Measurements from ENCODE around the gene FAM78B.

Gene FAM78B

DNA sequence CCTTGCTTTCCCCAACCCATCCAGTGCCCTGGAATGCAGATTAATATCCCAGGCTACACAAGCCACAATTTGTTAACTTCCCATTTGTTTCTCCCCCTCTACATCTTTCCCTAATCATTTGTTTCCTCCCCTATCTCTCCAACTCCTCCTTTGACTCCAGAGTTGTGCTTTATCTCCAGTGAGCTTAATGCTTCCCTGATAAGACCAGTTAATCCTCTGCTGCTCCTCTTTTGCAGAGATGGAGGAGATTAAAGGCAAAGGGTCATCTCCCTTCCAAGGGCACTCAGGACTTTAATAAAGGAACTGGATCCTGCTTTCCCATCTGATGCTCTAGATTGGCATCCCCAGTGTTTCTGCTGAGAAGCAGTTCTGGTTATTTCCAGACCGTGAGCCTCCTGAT, 7.1 kb downstream of the FAM78B start:
- DNase-seq, result no peak

DNA sequence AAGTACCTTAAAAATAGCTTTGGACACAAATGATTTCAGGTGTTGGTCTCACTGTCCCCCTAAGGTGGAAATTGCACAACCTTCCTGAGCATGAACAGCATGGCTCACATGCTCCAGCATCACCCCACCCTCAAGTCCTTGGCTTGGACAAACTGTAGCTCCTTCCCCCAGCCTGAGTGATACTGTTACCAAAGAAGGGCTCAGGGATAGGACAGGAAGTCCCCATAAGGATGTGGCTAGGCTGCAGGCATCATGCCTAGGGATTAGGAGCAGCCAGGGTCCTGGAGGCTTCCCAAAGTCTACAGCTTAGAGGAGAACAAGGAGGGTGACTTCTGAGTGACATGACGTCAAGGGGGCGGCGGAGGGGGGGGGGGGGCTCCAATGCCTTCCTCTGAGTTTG, 10.1 kb downstream of the FAM78B start:
- no peak for DNase-seq

GRCh38 chr1:166155108-166155507, 11.7 kb downstream of the FAM78B start:
- no peak for DNase-seq

- DNase-seq, result no peak
Observed at GRCh38 chr1:166153525-166154314, 13.1 kb downstream of the FAM78B start.

DNA sequence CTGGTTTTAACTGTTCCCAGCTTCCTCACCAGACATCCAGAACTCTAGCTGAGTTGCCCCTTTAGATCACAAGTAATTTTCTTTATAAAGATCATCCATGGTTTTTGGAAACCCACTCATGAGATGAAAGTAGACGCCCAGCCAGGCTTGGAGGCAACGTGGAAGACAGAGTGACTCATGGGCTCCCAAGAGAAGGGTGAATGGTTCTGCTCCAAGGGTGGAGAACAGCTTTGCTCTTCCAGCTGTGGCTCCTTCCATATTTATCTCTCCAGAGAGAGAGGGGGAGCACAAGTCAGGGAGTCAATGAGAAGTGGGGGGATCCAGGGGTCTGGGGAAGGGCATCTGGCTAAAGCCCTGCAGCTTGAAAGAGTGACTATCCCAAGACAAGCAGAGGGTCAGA, 13.8 kb downstream of the FAM78B start:
- no peak for DNase-seq

- no peak for DNase-seq
Observed at GRCh38 chr1:166151804-166152203, 15.0 kb downstream of the FAM78B start.

GRCh38 chr1:166145499-166145898, 21.3 kb downstream of the FAM78B start:
- DNase-seq, result no peak

GRCh38 chr1:166141969-166142368, 24.8 kb downstream of the FAM78B start:
- DNase-seq, result no peak

GRCh38 chr1:166140251-166140650, 26.6 kb downstream of the FAM78B start:
- DNase-seq, result no peak

DNA sequence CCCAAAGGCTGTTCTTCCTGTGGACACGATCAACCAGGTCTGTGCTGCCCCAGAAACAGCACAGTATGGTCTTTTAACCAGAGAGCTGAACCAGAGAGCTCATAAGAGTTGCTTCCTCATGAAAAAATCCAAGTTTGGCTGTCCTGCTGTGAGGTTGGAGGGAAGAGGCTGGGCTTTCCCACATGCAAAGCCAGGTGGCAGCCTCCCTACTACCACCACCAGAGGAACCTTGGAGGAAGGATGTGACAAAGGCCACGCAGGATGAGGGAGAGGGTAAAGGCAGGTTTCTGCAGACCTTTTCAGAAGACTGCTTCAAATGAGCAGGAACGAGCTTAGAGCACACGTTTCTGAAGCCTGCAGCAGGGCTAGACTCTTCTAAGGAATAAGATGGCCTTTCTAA, 27.1 kb downstream of the FAM78B start:
- DNase-seq, result no peak

DNA sequence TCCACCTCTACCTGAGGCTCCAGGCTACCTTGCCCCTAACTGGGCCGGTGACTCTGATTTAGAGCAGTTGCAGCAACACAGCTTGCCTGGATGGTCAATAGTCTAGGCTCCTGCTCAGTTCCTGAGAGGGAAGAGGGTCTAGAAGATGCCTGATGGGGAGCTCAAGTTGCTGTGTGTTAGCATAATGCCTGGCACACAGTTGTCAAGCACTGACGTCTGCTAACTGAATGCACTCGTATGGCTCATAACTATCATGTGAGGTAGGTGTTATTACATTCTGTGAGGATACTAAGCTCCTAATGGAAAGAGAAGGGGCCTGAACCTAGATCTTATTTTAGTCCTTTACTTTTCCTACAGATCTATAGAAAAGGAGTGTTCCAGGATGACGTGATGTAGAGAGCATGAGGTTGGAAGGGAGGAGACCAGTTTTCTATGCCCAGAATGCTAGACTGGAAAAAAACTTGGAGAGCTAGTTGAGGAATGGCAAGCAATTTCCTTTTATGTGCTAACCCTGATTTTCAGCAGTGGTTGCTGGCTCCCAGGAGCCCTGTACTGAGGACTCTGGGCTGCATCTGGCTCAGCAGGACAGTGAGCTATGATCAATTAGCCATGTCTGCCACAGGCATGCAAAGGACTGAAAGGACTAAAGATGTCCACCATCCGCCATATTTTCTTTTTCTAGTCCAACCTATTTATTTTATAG, 30.0 kb downstream of the FAM78B start:
- no peak for DNase-seq

- no peak for DNase-seq
Observed at GRCh38 chr1:166136222-166136621, 30.6 kb downstream of the FAM78B start.

DNA sequence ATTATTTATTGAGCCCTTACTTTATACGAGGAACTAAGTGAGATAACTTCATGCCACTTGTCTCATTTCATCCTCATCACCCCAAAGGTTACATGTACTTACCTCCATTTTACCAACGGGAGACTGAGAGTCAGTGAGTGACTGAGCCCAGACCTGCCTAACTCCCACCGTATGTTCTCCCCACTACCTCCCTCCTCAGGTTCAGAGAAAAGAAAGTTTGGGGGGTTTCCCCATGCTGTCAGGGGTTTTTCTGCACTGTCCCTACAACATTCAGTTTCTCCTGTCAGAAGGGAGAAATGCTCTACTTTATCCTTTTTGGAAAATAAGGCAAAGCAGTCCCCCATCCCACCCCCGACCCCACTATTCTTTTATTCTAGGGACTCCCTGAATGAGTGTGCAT, 32.9 kb downstream of the FAM78B start:
- DNase-seq, result no peak

GRCh38 chr1:166133276-166133841, 33.4 kb downstream of the FAM78B start:
- DNase-seq, result no peak

DNA sequence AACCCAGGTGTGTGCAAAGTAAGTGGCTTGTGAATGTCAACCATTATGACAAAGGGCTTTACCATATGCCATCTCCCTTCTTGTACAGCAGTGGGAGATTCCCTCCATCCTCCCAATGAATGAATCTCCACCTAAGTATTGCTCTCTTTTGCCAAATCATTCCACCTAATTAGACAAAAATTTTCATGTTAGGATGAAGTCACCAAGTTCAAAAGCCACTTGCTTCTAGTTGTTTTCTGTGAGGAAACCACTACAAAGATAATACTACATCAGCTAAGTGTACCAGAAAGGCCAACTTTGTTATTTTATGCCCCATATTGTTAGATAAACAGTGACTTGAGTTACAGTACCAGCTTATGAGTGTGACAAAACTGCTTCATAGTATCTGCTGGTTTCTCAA, 34.3 kb downstream of the FAM78B start:
- no peak for DNase-seq

GRCh38 chr1:166129006-166129405, 37.8 kb downstream of the FAM78B start:
- DNase-seq, result no peak

DNA sequence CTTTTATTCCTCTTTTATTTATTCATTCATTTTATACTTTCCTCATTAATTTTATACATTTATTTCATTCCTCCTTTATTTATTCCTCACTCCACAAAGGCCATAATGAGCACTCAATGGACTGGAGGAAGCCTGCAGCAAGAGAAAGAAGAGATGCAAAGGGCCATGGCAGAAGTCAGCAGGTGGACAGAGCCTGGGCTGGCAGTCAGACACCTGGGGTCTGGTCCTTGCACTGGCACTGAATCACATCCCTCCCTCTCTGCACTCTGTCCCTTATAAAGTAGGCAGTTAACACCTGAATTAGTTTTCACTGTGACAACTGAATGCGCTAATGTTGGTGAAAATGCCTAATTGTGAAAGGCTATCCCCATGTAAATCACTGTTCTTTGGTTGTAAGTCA, 38.6 kb downstream of the FAM78B start:
- DNase-seq, result no peak

DNA sequence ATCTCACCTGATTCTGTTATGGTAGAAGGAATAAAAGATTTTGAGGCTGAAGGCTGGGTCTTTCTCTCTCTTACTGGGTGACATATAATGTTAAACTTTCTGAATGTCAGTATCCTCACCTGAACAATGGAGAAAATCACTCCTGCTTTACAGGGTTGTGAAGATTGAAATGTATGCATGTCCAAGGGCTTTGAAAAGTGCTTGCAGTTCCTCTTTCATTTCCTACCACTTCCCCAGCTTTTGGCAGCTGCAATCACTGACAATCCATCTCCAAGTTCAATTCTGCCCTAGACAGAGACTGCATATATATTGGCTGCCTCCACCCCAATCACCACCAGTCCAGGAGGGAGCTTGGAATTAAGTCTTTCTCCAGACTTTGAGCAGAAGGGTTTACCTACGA, 39.8 kb downstream of the FAM78B start:
- no peak for DNase-seq

- no peak for DNase-seq
Observed at GRCh38 chr1:166122873-166123466, 43.8 kb downstream of the FAM78B start.

DNA sequence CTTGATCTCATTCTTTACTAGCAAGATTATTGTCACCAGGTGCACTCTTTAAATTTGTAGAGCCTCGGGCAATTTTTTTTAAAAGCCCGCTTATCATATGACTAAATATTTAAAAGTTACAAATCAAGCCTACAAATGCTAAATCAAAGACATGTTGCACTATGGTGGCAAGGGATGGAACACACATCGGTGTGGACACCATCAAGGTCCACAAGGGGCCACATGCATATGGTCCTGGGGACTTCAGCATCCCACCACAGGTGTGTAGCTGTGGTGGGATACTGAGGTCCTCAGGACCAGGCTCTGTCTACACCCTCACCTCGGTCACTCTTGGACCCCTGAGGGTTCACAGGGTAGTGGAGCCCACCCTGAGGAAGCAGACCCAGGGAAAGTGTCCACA, 45.8 kb downstream of the FAM78B start:
- no peak for DNase-seq

DNA sequence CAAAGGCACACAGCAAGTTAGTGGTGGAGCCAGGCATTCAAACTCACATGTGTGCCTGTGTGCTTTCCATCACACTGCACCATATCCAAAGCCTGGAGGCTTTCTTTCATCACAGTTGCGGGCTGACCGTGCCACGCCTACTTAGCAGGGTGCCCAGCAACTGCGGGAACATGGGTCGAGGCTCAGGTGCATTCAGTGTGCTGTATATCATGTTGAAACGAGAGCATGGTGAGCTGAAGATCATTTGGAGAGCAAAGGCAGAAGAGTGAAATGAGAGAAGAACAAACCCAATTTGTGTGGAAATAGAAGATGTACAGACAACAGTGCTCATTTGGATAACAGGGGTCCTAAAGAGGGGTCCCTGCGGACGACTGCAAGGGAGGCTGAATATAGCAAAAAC, 46.5 kb downstream of the FAM78B start:
- DNase-seq, result no peak

DNA sequence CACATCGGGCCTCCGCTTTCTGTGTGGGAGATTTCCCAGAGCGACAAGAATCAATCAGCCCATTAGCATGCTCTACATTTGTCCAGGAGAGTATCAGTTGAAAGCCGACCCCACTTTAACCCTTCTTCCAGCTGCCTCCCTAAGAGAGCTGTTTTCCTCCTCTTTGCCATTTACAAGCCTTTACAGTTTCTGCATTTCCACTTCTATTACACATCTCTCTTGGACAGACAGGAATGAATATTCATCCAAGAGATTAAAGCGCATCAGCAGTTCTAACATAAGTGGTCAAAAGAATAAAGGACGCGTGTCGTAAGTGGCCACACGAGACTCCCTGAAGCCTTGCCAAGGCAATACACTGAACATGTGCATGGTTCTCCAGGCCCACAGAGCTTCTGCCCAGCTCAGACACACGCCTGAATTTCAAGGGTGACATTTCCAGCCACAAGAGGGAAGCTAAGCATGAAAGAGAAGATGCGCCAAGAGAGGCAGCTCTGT, 47.3 kb downstream of the FAM78B start:
- no peak for DNase-seq

DNA sequence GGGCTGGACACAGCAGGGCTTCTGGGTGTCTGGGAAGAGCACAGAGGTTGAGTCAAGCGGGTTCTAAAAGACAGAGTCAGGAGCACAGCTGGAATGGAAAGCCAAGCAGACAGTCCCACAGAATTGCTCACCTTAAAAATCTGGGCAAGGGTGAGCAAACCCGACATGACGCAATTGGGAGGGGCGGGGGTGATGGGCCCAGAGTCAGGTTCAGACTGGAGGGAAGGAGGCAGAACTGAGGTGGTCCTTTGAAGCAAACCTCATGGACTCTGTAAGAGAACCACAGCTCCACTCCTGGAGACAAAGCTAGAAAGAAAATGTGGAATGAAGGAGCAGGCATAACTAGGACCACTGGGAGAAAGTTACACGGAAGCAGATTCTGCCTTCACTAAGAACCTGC, 49.0 kb downstream of the FAM78B start:
- DNase-seq, result no peak

DNA sequence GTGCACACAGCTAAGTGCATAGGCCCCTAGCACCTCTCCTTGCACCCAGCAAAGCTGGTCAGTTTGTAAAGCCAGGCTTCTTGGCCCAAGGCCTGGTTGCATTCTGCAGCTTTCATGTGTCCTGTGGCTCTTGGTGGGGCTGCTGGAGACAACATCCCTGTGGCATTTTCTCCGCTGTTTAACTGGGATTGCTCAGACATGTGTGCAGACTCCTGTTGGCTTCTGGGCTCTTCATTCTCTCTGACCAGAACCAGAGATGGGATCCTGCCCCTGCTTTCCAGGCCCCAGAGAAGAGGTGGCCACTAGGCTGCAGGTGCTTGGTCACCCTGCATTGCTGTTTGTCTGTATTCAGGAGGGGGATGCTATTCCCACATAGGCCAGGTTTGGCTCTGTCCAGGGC, 50.8 kb downstream of the FAM78B start:
- no peak for DNase-seq
